Lung (tissue), 12 donors: Measurements from ENCODE around the gene PCMTD2. TPM values are rescaled to one million over a fixed set of nuclear protein-coding genes. Genes with fewer than 3 reads are reported as not detected.

Source experiments
- ATAC-seq: fragments of 200-7000 bp; cut with Tn5 transposase; one replicate; pipeline ENCODE4 v1.9.1; 2020; ENCODE audit warnings: moderate number of reproducible peaks; ENCODE audit not compliant: insufficient read depth, low FRiP score
- DNase-seq, 3 donors: peaks; one replicate each; pipeline ENCODE4 v3.0.0-alpha.2; 2013 to 2017
- H3K27ac ChIP-seq, 2 donors: one replicate each; pipeline ENCODE4 v1.5.1; 2013; ENCODE audit warnings: mild to moderate bottlenecking in 2 of 2, moderate library complexity in 2 of 2, control low read depth in 1 of 2, inconsistent platforms in 1 of 2, low read depth in 1 of 2, low read length in 1 of 2
- H3K27me3 ChIP-seq, 3 donors: one replicate each; pipeline ENCODE4 v1.5.1; 2013; ENCODE audit warnings: low read length in 2 of 3; ENCODE audit not compliant: control insufficient read depth in 3 of 3, insufficient read depth in 3 of 3
- H3K36me3 ChIP-seq, 4 donors: one replicate each; pipeline ENCODE4 v1.5.1; 2013; ENCODE audit warnings: low read length in 4 of 4, mild to moderate bottlenecking in 1 of 4, moderate library complexity in 1 of 4; ENCODE audit not compliant: control insufficient read depth in 4 of 4, insufficient read depth in 4 of 4
- H3K4me1 ChIP-seq, 5 donors: one replicate each; pipeline ENCODE4 v1.5.1; 2013; ENCODE audit warnings: low read length in 5 of 5, mild to moderate bottlenecking in 2 of 5, moderate library complexity in 1 of 5; ENCODE audit not compliant: control insufficient read depth in 5 of 5, insufficient read depth in 5 of 5
- H3K4me3 ChIP-seq: one replicate; pipeline ENCODE4 v1.5.1; 2013; ENCODE audit warnings: mild to moderate bottlenecking, control low read depth, moderate library complexity
- H3K9ac ChIP-seq, 2 donors: one replicate each; pipeline ENCODE4 v1.5.1; 2013; ENCODE audit warnings: low read length in 2 of 2, control low read depth in 1 of 2; ENCODE audit not compliant: insufficient read depth in 1 of 2
- H3K9me3 ChIP-seq, 4 donors: one replicate each; pipeline ENCODE4 v1.5.1; 2013; ENCODE audit warnings: low read length in 3 of 4, mild to moderate bottlenecking in 1 of 4, moderate library complexity in 1 of 4; ENCODE audit not compliant: control insufficient read depth in 4 of 4, insufficient read depth in 3 of 4
- WGBS, 2 donors: extraction: QIAGEN DNeasy Blood & Tissue Kit; methylation state at CpG; one replicate each; pipeline ENCODE4 v1.1.7; 2013; 5-methylcytosine and 5-hydroxymethylcytosine counted together
- polyA plus RNA-seq, 2 donors: library from polyadenylated mRNA; stranded (reverse); fragments of 200-250 nt; gene quantifications; one replicate each; pipeline ENCODE4 v1.2.1, GENCODE V29; 2013
- total RNA-seq, 2 donors: library from RNA; depleted of rRNA in 1 of 2; stranded (reverse); fragments of >200 nt in 1 of 2; gene quantifications; one replicate each; pipeline ENCODE4 v1.2.1, GENCODE V29; 2014 to 2021
- TF ChIP-seq, protein P1 (sequence below): IDR thresholded peaks from 2 replicates; pipeline ENCODE4 v1.5.1; 2012; ENCODE audit warnings: mild to moderate bottlenecking; ENCODE audit errors: control extremely low read depth, extremely low read depth
- donor health status: control.
- donor health status: control.
- donor health status: Bipolar disorder and iron deficiency.
- donor health status: healthy.
- donor health status: DM: yes; HTN: yes; CAD: no.

PCMTD2 gene
- total and polyA plus RNA-seq, 4 donors, result 16.5 to 123 (median 25.2) TPM

DNA sequence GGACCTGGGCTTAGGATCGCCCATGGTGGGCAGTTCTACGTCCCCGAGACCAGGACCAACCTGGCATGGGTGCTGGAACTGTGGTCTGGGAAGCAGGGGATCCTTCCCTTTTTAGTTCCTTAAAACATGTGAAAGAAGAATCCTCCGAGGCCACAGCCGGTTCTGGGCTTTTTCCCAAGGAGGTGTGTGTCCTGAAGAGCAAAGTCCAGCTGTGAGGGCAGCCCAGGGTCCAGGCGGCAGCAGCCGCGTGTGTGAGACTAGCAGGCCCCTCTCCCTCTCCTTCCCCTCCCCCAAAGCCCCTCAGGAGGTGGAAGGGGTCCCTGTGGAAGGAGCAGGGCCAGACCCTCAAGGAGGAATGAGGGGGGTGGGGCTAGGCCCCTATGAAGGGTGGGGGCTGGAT lies 35.1 kb upstream of the PCMTD2 start:
- Histone ChIP-seq H3K27me3 (no peaks in the 10 kb centered on the region), H3K36me3 (no peaks in the 10 kb centered on the region), H3K4me1 (peaks cover 2 to 25% (median 9%) of the 10 kb centered on the region in 5 donors), H3K9ac (no peak overlapping the region), H3K4me3 (no peak overlapping the region), H3K9me3 (no peaks in the 10 kb centered on the region), H3K27ac (no peak overlapping the region)
- ATAC-seq (no peak), DNase-seq (no peak)
- TF ChIP-seq, protein P1, sequence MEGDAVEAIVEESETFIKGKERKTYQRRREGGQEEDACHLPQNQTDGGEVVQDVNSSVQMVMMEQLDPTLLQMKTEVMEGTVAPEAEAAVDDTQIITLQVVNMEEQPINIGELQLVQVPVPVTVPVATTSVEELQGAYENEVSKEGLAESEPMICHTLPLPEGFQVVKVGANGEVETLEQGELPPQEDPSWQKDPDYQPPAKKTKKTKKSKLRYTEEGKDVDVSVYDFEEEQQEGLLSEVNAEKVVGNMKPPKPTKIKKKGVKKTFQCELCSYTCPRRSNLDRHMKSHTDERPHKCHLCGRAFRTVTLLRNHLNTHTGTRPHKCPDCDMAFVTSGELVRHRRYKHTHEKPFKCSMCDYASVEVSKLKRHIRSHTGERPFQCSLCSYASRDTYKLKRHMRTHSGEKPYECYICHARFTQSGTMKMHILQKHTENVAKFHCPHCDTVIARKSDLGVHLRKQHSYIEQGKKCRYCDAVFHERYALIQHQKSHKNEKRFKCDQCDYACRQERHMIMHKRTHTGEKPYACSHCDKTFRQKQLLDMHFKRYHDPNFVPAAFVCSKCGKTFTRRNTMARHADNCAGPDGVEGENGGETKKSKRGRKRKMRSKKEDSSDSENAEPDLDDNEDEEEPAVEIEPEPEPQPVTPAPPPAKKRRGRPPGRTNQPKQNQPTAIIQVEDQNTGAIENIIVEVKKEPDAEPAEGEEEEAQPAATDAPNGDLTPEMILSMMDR, result no peak
- 82 to 90% methylated on average over 8 of the region's 8 CpGs for WGBS, 2 donors

- DNase-seq (no peak), ATAC-seq (no peak)
- H3K36me3 ChIP-seq, result no peaks in the 10 kb centered on the region
- no peak overlapping the region for H3K27ac ChIP-seq
- H3K4me1 ChIP-seq, result peaks cover 2 to 25% (median 9%) of the 10 kb centered on the region in 5 donors
- TF ChIP-seq, protein P1, result no peak
- H3K27me3 ChIP-seq, result no peaks in the 10 kb centered on the region
- H3K9me3 ChIP-seq, result no peaks in the 10 kb centered on the region
- no peak overlapping the region for H3K4me3 ChIP-seq
- WGBS, 2 donors, result 82 to 83% methylated on average over 17 of the region's 17 CpGs
- no peak overlapping the region for H3K9ac ChIP-seq
Observed at GRCh38 chr20:64220891-64221527, 34.5 kb upstream of the PCMTD2 start.

DNA sequence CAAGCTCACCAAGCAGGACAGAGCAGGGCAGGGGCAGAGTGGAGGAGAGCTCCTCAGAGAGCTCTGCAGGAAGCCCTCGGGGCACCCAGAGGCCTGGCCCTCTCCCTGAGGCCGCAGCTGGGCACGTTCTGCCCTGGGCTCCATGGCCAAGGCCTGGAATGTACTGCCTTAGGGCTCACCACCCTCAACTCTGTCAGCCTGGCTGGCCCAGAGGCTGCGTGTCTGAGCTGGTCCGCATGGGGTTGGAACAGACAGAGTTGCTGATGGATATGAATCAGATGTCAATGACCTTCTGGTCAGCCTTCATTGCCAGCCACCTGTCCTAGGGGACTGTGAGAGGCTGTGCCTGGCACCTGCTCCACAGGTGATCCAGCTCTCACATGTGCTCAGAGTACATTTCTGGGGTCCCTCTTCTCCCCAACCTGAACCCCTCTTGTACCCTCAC lies 33.2 kb upstream of the PCMTD2 start:
- H3K4me1 ChIP-seq, result peaks cover 2 to 25% (median 9%) of the 10 kb centered on the region in 5 donors
- no peaks in the 10 kb centered on the region for H3K27me3 ChIP-seq
- no peak for DNase-seq
- no peaks in the 10 kb centered on the region for H3K9me3 ChIP-seq
- TF ChIP-seq, protein P1, result no peak
- H3K9ac ChIP-seq, result no peak overlapping the region
- H3K4me3 ChIP-seq, result no peak overlapping the region
- no peaks in the 10 kb centered on the region for H3K36me3 ChIP-seq
- H3K27ac ChIP-seq, result no peak overlapping the region
- 68 to 78% methylated on average over 5 of the region's 5 CpGs for WGBS, 2 donors
- ATAC-seq, result no peak
